ENCODE measurements around the gene KHSRP. TPM values are rescaled to one million over a fixed set of nuclear protein-coding genes. Genes with fewer than 3 reads are reported as not detected.

Gene KHSRP
- total RNA-seq, 1 donor: 86.5 TPM

- H3K4me3 ChIP-seq (ENCODE audit: low read depth, low read length): no peak overlapping the region
- TF ChIP-seq, protein P1, sequence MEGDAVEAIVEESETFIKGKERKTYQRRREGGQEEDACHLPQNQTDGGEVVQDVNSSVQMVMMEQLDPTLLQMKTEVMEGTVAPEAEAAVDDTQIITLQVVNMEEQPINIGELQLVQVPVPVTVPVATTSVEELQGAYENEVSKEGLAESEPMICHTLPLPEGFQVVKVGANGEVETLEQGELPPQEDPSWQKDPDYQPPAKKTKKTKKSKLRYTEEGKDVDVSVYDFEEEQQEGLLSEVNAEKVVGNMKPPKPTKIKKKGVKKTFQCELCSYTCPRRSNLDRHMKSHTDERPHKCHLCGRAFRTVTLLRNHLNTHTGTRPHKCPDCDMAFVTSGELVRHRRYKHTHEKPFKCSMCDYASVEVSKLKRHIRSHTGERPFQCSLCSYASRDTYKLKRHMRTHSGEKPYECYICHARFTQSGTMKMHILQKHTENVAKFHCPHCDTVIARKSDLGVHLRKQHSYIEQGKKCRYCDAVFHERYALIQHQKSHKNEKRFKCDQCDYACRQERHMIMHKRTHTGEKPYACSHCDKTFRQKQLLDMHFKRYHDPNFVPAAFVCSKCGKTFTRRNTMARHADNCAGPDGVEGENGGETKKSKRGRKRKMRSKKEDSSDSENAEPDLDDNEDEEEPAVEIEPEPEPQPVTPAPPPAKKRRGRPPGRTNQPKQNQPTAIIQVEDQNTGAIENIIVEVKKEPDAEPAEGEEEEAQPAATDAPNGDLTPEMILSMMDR (IDR thresholded peaks at IDR 0.05; ENCODE audit: insufficient read depth, low read length): no peak
- DNase-seq (ENCODE audit: low read depth): no peak
Observed at GRCh38 chr19:6466526-6467248, 42.1 kb upstream of the KHSRP start.

GRCh38 chr19:6465663-6466062 is 41.1 kb upstream of the KHSRP start:
- no peak for DNase-seq (ENCODE audit: low read depth)
- TF ChIP-seq, protein P1 (IDR thresholded peaks at IDR 0.05; ENCODE audit: insufficient read depth, low read length): no peak
- H3K4me3 ChIP-seq (ENCODE audit: low read depth, low read length): no peak overlapping the region

DNA sequence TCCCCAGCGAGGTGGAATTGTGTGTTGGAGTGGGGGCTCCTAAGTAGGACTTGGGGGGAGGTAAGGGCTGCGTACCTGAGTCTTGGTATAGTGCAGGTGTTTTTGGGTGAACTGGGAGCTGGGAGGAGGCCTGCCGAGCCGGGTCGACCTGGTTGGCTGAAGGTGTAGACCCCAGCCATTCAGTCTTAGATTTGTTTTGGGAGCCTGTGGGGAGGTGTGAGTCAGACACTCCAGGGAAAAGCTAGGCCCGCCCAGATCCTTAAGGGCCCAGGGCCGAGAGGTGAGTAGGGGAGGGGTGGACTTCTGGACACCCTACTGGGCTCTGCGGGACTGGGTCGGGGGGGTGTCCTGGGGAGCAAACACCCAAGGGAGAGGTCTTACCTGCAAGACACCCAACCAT is 40.4 kb upstream of the KHSRP start:
- DNase-seq (ENCODE audit: low read depth): no peak
- H3K4me3 ChIP-seq (ENCODE audit: low read depth, low read length): no peak overlapping the region
- TF ChIP-seq, protein P1 (IDR thresholded peaks at IDR 0.05; ENCODE audit: insufficient read depth, low read length): no peak

DNA sequence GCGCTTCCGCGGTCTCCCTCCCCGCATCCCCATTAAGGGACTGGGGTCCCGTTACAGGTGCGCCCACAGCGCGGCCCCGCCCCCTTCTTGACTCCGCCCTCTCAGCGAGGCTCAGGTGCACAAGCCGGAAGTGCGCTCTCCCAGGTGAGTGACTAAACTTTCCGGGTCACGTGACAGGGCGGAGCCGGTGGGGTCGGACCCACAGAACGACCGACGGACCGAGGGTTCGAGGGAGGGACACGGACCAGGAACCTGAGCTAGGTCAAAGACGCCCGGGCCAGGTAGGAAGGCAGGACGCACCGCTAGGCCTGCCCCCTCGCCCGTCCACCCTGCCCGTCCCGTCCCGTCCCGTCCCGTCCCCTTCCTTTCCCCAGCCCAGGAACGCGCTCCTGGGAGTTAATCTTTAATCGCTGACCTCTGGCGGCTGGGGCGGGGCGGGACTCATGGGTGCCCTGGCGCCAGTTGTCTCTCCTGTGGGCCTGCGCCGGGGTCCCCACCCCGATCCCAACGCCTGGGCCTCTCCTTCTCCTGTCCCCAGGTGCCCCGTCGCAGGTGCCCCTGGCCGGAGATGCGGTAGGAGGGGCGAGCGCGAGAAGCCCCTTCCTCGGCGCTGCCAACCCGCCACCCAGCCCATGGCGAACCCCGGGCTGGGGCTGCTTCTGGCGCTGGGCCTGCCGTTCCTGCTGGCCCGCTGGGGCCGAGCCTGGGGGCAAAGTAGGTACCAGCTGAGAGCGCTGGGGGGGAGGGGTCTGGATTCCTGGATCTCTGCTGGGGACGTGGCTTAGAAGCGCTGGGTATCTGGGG is 39.7 kb upstream of the KHSRP start, which contains the start of gene CRB3:
Gene CRB3, plus strand, starts transcription at position 202 of the 804 bp plus-strand sequence. Its CDS starts 431 bp downstream, at position 633.
- TF ChIP-seq, protein P1 (IDR thresholded peaks at IDR 0.05; ENCODE audit: insufficient read depth, low read length): no peak
- no peak for DNase-seq (ENCODE audit: low read depth)
- no peak within 1 kb of the TSS for H3K4me3 ChIP-seq (ENCODE audit: low read depth, low read length)

- TF ChIP-seq, protein P1 (IDR thresholded peaks at IDR 0.05; ENCODE audit: insufficient read depth, low read length): peak; percentile 47
- peak; percentile 97 for DNase-seq (ENCODE audit: low read depth)
- H3K4me3 ChIP-seq (ENCODE audit: low read depth, low read length): peak overlapping the region; percentile 83
Observed at GRCh38 chr19:6460099-6460884, 35.7 kb upstream of the KHSRP start.

DNA sequence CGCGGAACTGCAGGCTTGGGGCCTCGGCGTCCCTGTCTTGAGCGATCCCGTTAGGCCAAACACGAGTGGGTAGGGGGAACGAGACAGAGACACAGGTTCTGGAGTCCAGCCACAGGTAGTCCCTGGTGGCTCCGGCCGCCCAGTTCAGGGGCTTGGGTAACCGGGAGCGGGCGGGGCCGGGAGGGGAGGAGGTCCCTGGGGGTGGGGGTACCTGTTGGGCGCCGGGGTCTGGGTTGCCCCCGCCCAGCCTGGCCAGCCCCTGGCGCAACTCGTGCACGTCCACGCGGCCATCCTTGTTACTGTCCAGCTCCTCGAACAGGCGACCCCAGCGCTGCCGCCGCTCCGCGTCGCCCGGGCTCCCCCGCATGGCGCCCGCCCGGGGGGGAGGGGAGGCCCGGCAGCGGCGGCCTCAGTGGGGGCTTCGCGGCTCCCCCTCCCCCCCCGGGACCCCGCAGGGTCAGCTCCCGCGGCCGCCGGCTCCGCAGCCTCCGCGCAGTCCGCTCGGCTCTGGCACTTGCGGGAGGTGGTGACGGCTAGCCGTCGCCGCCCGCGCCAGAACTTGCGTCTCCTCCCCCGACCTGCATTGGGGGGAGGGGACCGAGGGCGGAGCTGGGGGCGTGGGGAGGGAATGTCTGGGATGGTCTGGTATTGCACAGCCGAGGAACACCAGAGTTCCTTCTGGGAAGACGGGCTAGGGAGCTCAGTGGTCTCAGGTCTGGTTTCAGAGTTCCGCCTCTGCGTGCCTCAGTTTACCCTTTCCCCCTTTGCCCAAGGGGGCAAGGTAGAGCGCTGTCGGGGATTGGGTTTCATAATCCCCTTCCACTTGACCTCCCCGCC is 34.9 kb upstream of the KHSRP start, which contains the start of gene SLC25A23:
Gene SLC25A23, minus strand, starts transcription at position 531 of the 837 bp plus-strand sequence. Its CDS starts 164 bp downstream, at position 367.
- peak; percentile 69 for DNase-seq (ENCODE audit: low read depth)
- H3K4me3 ChIP-seq (ENCODE audit: low read depth, low read length): peak within 1 kb of the TSS; percentile 83
- TF ChIP-seq, protein P1 (IDR thresholded peaks at IDR 0.05; ENCODE audit: insufficient read depth, low read length): no peak

All from fibroblast of the aortic adventitia (primary cell).